ENCODE data around the gene DNAH11.

DNAH11 gene

GRCh38 chr7:21938463-21938862 lies 395.6 kb downstream of the DNAH11 start:
- DNase-seq: no peak

GRCh38 chr7:21939136-21939857 lies 396.5 kb downstream of the DNAH11 start:
- peak; percentile 42 for DNase-seq

GRCh38 chr7:21939858-21940372 lies 397.1 kb downstream of the DNAH11 start:
- no peak for DNase-seq

- DNase-seq: peak; percentile 12
Measured at GRCh38 chr7:21941611-21942141, 398.8 kb downstream of the DNAH11 start.

- no peak for DNase-seq
Measured at GRCh38 chr7:21942955-21943354, 400.1 kb downstream of the DNAH11 start.

- no peak for DNase-seq
Measured at GRCh38 chr7:21943436-21943835, 400.6 kb downstream of the DNAH11 start.

GRCh38 chr7:21944616-21945453 lies 402.0 kb downstream of the DNAH11 start:
- DNase-seq: no peak

- peak; percentile 74 for DNase-seq
Measured at GRCh38 chr7:21945454-21946221, 402.8 kb downstream of the DNAH11 start, which contains the start of gene CDCA7L. Gene CDCA7L (minus strand): TSS chr7:21945899. CDS start chr7:21945804, 95 bp downstream.

GRCh38 chr7:21946222-21946709 lies 403.4 kb downstream of the DNAH11 start:
- DNase-seq: no peak

- no peak for DNase-seq
Measured at GRCh38 chr7:21947056-21947455, 404.2 kb downstream of the DNAH11 start.

- DNase-seq: no peak
Measured at GRCh38 chr7:21947946-21948345, 405.1 kb downstream of the DNAH11 start.

- no peak for DNase-seq
Measured at GRCh38 chr7:21948364-21948763, 405.5 kb downstream of the DNAH11 start.

- DNase-seq: no peak
Measured at GRCh38 chr7:21948887-21949540, 406.2 kb downstream of the DNAH11 start.
